Lung (tissue), 12 donors: Measurements from ENCODE around the gene TRNAU1AP. TPM values are rescaled to one million over a fixed set of nuclear protein-coding genes. Genes with fewer than 3 reads are reported as not detected.

ENCODE experiments used
- ATAC-seq: fragments of 200-7000 bp; cut with Tn5 transposase; one replicate; pipeline ENCODE4 v1.9.1; 2020; ENCODE audit warnings: moderate number of reproducible peaks; ENCODE audit not compliant: insufficient read depth, low FRiP score
- DNase-seq, 3 donors: peaks; one replicate each; pipeline ENCODE4 v3.0.0-alpha.2; 2013 to 2017
- H3K27ac ChIP-seq, 2 donors: one replicate each; pipeline ENCODE4 v1.5.1; 2013; ENCODE audit warnings: mild to moderate bottlenecking in 2 of 2, moderate library complexity in 2 of 2, control low read depth in 1 of 2, inconsistent platforms in 1 of 2, low read depth in 1 of 2, low read length in 1 of 2
- H3K27me3 ChIP-seq, 3 donors: one replicate each; pipeline ENCODE4 v1.5.1; 2013; ENCODE audit warnings: low read length in 2 of 3; ENCODE audit not compliant: control insufficient read depth in 3 of 3, insufficient read depth in 3 of 3
- H3K36me3 ChIP-seq, 4 donors: one replicate each; pipeline ENCODE4 v1.5.1; 2013; ENCODE audit warnings: low read length in 4 of 4, mild to moderate bottlenecking in 1 of 4, moderate library complexity in 1 of 4; ENCODE audit not compliant: control insufficient read depth in 4 of 4, insufficient read depth in 4 of 4
- H3K4me1 ChIP-seq, 5 donors: one replicate each; pipeline ENCODE4 v1.5.1; 2013; ENCODE audit warnings: low read length in 5 of 5, mild to moderate bottlenecking in 2 of 5, moderate library complexity in 1 of 5; ENCODE audit not compliant: control insufficient read depth in 5 of 5, insufficient read depth in 5 of 5
- H3K4me3 ChIP-seq: one replicate; pipeline ENCODE4 v1.5.1; 2013; ENCODE audit warnings: mild to moderate bottlenecking, control low read depth, moderate library complexity
- H3K9ac ChIP-seq, 2 donors: one replicate each; pipeline ENCODE4 v1.5.1; 2013; ENCODE audit warnings: low read length in 2 of 2, control low read depth in 1 of 2; ENCODE audit not compliant: insufficient read depth in 1 of 2
- H3K9me3 ChIP-seq, 4 donors: one replicate each; pipeline ENCODE4 v1.5.1; 2013; ENCODE audit warnings: low read length in 3 of 4, mild to moderate bottlenecking in 1 of 4, moderate library complexity in 1 of 4; ENCODE audit not compliant: control insufficient read depth in 4 of 4, insufficient read depth in 3 of 4
- WGBS, 2 donors: extraction: QIAGEN DNeasy Blood & Tissue Kit; methylation state at CpG; one replicate each; pipeline ENCODE4 v1.1.7; 2013; 5-methylcytosine and 5-hydroxymethylcytosine counted together
- polyA plus RNA-seq, 2 donors: library from polyadenylated mRNA; stranded (reverse); fragments of 200-250 nt; gene quantifications; one replicate each; pipeline ENCODE4 v1.2.1, GENCODE V29; 2013
- total RNA-seq, 2 donors: library from RNA; depleted of rRNA in 1 of 2; stranded (reverse); fragments of >200 nt in 1 of 2; gene quantifications; one replicate each; pipeline ENCODE4 v1.2.1, GENCODE V29; 2014 to 2021
- TF ChIP-seq, protein P1 (sequence below): IDR thresholded peaks from 2 replicates; pipeline ENCODE4 v1.5.1; 2012; ENCODE audit warnings: mild to moderate bottlenecking; ENCODE audit errors: control extremely low read depth, extremely low read depth
- donor health status: control.
- donor health status: control.
- donor health status: Bipolar disorder and iron deficiency.
- donor health status: healthy.
- donor health status: DM: yes; HTN: yes; CAD: no.

Gene TRNAU1AP
- total and polyA plus RNA-seq, 4 donors = 25.4 to 40.2 (median 30.2) TPM

DNA sequence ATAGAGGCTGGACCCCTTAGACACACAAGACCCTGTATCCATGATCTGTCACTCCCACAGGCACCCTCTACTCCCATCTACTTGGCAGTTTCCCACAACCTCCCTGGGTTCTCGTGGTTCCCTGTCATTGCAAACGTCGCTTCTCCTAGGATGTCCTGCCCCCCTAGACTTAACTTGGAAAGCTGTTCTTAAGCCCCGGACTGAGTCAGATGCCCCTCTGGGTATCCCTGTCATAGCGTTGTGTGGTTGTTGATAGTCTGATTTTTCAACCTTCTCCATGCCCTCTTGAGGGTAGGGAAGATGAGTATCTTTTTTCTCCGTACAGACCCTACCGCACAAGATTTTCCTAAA is 35.3 kb upstream of the TRNAU1AP start:
- peak in 1 of 3 donors; percentile 25 for DNase-seq
- H3K9ac ChIP-seq = peak overlapping the region in 1 of 2 donors; percentile 14
- H3K27me3 ChIP-seq = no peaks in the 10 kb centered on the region
- WGBS, 2 donors = 16 to 18% methylated on average over 7 of the region's 7 CpGs
- no peaks in the 10 kb centered on the region for H3K9me3 ChIP-seq
- TF ChIP-seq, protein P1, sequence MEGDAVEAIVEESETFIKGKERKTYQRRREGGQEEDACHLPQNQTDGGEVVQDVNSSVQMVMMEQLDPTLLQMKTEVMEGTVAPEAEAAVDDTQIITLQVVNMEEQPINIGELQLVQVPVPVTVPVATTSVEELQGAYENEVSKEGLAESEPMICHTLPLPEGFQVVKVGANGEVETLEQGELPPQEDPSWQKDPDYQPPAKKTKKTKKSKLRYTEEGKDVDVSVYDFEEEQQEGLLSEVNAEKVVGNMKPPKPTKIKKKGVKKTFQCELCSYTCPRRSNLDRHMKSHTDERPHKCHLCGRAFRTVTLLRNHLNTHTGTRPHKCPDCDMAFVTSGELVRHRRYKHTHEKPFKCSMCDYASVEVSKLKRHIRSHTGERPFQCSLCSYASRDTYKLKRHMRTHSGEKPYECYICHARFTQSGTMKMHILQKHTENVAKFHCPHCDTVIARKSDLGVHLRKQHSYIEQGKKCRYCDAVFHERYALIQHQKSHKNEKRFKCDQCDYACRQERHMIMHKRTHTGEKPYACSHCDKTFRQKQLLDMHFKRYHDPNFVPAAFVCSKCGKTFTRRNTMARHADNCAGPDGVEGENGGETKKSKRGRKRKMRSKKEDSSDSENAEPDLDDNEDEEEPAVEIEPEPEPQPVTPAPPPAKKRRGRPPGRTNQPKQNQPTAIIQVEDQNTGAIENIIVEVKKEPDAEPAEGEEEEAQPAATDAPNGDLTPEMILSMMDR = no peak
- H3K27ac ChIP-seq = no peak overlapping the region
- H3K36me3 ChIP-seq = peaks cover 2 to 6% (median 5%) of the 10 kb centered on the region in 4 donors
- no peak for ATAC-seq
- H3K4me1 ChIP-seq = peaks cover 0 to 18% (median 6%) of the 10 kb centered on the region in 5 donors
- no peak overlapping the region for H3K4me3 ChIP-seq

DNA sequence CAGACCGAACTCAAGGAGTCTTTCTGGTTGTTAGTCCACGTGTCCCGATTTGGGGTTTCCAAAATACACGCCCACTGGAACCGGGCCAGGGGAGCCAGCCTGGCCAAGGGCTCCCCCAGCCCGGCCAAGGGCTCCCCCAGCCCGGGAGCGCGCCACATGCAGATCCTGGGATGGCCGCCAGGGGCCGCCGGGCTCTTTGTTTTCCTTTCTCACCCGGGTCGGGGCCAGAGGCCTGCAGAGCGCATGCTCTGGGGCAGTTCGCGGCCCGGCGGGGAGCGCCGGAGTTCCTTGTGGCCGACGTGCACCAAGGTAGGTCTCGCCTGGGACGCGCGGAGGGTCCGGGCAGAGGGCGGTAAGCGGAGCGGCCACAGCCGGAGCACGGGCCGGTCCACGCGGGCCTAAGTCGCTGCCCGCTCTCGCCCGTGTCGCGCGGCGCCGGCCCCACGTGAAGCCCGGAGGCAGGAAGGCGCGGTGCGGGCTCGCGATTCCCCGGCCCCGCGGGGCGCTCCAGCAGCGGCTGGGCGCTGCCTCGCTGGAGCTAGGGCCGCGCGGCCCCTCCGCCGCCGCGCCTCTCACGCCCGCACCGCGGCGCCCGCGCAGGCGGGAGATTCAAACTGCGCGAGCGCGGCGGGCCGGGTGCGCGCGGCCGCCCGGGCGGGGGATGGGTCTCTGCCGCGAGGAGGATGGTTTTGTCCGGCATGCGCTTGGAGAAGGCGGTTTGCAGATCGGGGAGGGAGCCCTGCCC is 34.7 kb upstream of the TRNAU1AP start:
- H3K4me3 ChIP-seq = peak overlapping the region; percentile 76
- H3K36me3 ChIP-seq = peaks cover 0 to 6% (median 4%) of the 10 kb centered on the region in 4 donors
- H3K4me1 ChIP-seq = peaks cover 0 to 18% (median 6%) of the 10 kb centered on the region in 5 donors
- TF ChIP-seq, protein P1 = peak; percentile 81
- peak overlapping the region; percentile 90 to 91 for H3K27ac ChIP-seq
- peak overlapping the region; percentile 63 for H3K9ac ChIP-seq
- 0 to 1% methylated on average over 82 to 92 of the region's 92 CpGs for WGBS, 2 donors
- ATAC-seq (peak; percentile 92), DNase-seq (peak; percentile 93 to 95 (median 94))
- H3K9me3 ChIP-seq = no peaks in the 10 kb centered on the region
- H3K27me3 ChIP-seq = no peaks in the 10 kb centered on the region

DNA sequence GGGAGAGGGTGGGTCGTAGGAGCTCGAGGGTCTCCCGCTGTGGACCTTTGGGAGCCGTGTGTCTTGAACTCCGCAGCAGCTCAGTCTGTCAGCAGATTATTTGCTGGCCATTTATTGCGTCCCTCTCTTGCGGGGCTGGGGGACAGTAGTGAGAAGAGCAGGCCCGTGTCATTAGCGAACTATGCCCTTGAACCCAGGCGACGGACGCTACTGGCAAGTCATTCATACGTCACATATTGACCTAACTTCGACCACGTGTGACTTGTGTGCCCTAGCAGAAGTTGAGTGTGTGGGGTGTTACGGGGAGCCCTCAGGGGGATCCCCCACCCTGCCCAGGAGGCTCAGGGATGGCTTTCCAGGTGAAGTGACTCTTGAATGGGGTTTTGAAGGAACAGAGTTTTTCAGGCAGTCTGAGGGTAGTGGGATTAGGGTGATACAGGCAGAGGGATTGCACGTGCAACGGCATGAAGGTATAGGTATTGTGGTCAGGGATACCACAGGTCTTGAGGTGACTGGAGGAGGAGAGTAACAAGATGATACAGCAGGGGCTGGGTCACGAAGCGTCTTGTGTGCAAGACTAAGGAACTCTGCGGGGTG is 34.0 kb upstream of the TRNAU1AP start:
- 6 to 9% methylated on average over 21 of the region's 21 CpGs for WGBS, 2 donors
- no peak for DNase-seq
- peak overlapping the region in 1 of 2 donors; percentile 20 for H3K27ac ChIP-seq
- peak overlapping the region; percentile 63 for H3K9ac ChIP-seq
- H3K36me3 ChIP-seq = no peaks in the 10 kb centered on the region
- H3K9me3 ChIP-seq = no peaks in the 10 kb centered on the region
- H3K27me3 ChIP-seq = no peaks in the 10 kb centered on the region
- no peak for ATAC-seq
- H3K4me3 ChIP-seq = peak overlapping the region; percentile 76
- TF ChIP-seq, protein P1 = no peak
- H3K4me1 ChIP-seq = peaks cover 0 to 18% (median 6%) of the 10 kb centered on the region in 5 donors
